GM12878 (cell line): ENCODE data around the gene ZNF837. TPM values are rescaled to one million over a fixed set of nuclear protein-coding genes. Genes with fewer than 3 reads are reported as not detected.
A peak's percentile ranks its signal among the peaks of the same experiment; 100 is the strongest.

Experiments used
- ATAC-seq: fragments of 200-7000 bp; cut with Tn5 transposase; 3 replicates; pipeline ENCODE4 v1.9.1; 2020; ENCODE audit warnings: mild to moderate bottlenecking, moderate library complexity
- BruUV-seq: library from RNA; stranded (reverse); fragments of 400-500 nt; replicated peaks from 2 replicates; lab custom pipeline; 2021; lab: Mats Ljungman, UMichigan
- CTCF ChIA-PET: fragments of 300-600 bp; sonication (Branson Sonifier 250); formaldehyde crosslinking; extraction: SDS; loops from one replicate; lab custom pipeline; 2021; ENCODE audit warnings: inconsistent platforms; lab: Yijun Ruan, JAX
- POLR2A ChIA-PET: fragments of 350-600 bp; formaldehyde crosslinking; extraction: SDS; loops from one replicate; lab custom pipeline; 2021; ENCODE audit warnings: inconsistent platforms; lab: Charles Lee
- RAD21 ChIA-PET: fragments of 300-600 bp; sonication (Branson Sonifier 250); formaldehyde crosslinking; loops from one replicate; lab custom pipeline; 2023; ENCODE audit warnings: antibody characterized with exemption; ENCODE audit not compliant: unreplicated experiment; lab: Charles Lee
- SMC1A ChIA-PET: fragments of 300-600 bp; sonication (Branson Sonifier 250); formaldehyde crosslinking; loops from one replicate; lab custom pipeline; 2023; ENCODE audit not compliant: unreplicated experiment, uncharacterized antibody; lab: Charles Lee
- DNase-seq: peaks from one replicate; pipeline ENCODE4 v3.0.0-alpha.2; 2011; ENCODE audit warnings: low read depth, low spot score
- FAIRE-seq: peaks from 3 replicates; lab custom pipeline; 2011; peaks lifted over from hg19 to GRCh38; lab: Jason Lieb, UNC
- H2AFZ ChIP-seq: 2 replicates; pipeline ENCODE4 v1.6.0; 2011; ENCODE audit warnings: low read depth, low read length, control low read depth; ENCODE audit not compliant: control insufficient read depth
- H3K27ac ChIP-seq: 2 replicates; pipeline ENCODE4 v1.5.1; 2011; ENCODE audit warnings: control low read depth; ENCODE audit not compliant: control insufficient read depth, insufficient read depth
- H3K27me3 ChIP-seq, 2 experiments: replicated peaks in 1 of 2; 2 replicates each; pipeline versions ENCODE4 v1.6.0 to v1.6.1; 2011; ENCODE audit warnings: low read length in 1 of 2; ENCODE audit not compliant: control insufficient read depth in 2 of 2, insufficient read depth in 2 of 2
- H3K36me3 ChIP-seq, 2 experiments: 2 replicates each; pipeline ENCODE4 v1.5.1; 2011; ENCODE audit warnings: low read length in 1 of 2; ENCODE audit not compliant: control insufficient read depth in 2 of 2, insufficient read depth in 2 of 2
- H3K4me1 ChIP-seq: 2 replicates; pipeline ENCODE4 v1.6.1; 2011; ENCODE audit warnings: mild to moderate bottlenecking, low read length, moderate library complexity, mixed read lengths; ENCODE audit not compliant: control insufficient read depth, insufficient read depth
- H3K4me2 ChIP-seq: 2 replicates; pipeline ENCODE4 v1.6.0; 2011; ENCODE audit warnings: control low read depth; ENCODE audit not compliant: control insufficient read depth, insufficient read depth
- H3K4me3 ChIP-seq: fragments of 200-600 bp; sonication (generic); 2 replicates; pipeline ENCODE4 v1.5.1; 2016
- H3K79me2 ChIP-seq: 2 replicates; pipeline ENCODE4 v1.6.0; 2011; ENCODE audit warnings: low read length; ENCODE audit not compliant: control insufficient read depth, insufficient read depth
- H3K9ac ChIP-seq: 2 replicates; pipeline ENCODE4 v1.8.0; 2011; ENCODE audit warnings: low read length, control low read depth, mixed read lengths; ENCODE audit not compliant: control insufficient read depth, insufficient read depth
- H3K9me3 ChIP-seq: replicated peaks from 3 replicates; pipeline ENCODE4 v1.5.1; 2011; ENCODE audit warnings: mild to moderate bottlenecking, low read length; ENCODE audit not compliant: control insufficient read depth, insufficient read depth
- H4K20me1 ChIP-seq: 2 replicates; pipeline ENCODE4 v1.6.0; 2011; ENCODE audit not compliant: control insufficient read depth, insufficient read depth
- ATF7 ChIP-seq: fragments of 450-650 bp; IDR thresholded peaks from 2 replicates; pipeline ENCODE4 v1.6.1; 2016; ENCODE audit warnings: low read depth, mild to moderate bottlenecking
- CBFB ChIP-seq: IDR thresholded peaks from 2 replicates; pipeline ENCODE4 v1.6.1; 2016; ENCODE audit warnings: antibody characterized with exemption, low read depth
- FOS ChIP-seq: IDR thresholded peaks from 3 replicates; pipeline ENCODE4 v1.6.1; 2011; ENCODE audit warnings: borderline replicate concordance; ENCODE audit not compliant: insufficient read length; ENCODE audit errors: extremely low read depth
- MXI1 ChIP-seq: fragments of 150-350 bp; IDR thresholded peaks from 2 replicates; pipeline ENCODE4 v1.6.1; 2011; ENCODE audit warnings: low read depth, mild to moderate bottlenecking, inconsistent platforms, low read length, improper control_type of control experiment
- NRF1 ChIP-seq: conservative IDR thresholded peaks from 2 replicates; pipeline ENCODE4 v1.6.1; 2011; ENCODE audit warnings: mild to moderate bottlenecking, low read depth, low read length, improper control_type of control experiment
- POLR2A ChIP-seq: IDR thresholded peaks from 2 replicates; pipeline ENCODE4 v1.6.1; 2011; ENCODE audit warnings: low read depth, mild to moderate bottlenecking, low read length
- POLR2AphosphoS5 ChIP-seq: IDR thresholded peaks from 2 replicates; pipeline ENCODE4 v1.6.1; 2011; ENCODE audit warnings: mild to moderate bottlenecking, low read length, inconsistent platforms
- SMAD1 ChIP-seq: fragments of 450-650 bp; IDR thresholded peaks from 2 replicates; pipeline ENCODE4 v1.6.1; 2018; ENCODE audit warnings: mild to moderate bottlenecking, low read depth; ENCODE audit not compliant: partially characterized antibody
- SMAD5 ChIP-seq: IDR thresholded peaks from 2 replicates; pipeline ENCODE4 v1.6.1; 2016; ENCODE audit warnings: antibody characterized with exemption, low read depth
- TCF12 ChIP-seq: IDR thresholded peaks from 2 replicates; pipeline ENCODE4 v1.6.1; 2011; ENCODE audit warnings: low read depth, mild to moderate bottlenecking, low read length
- ZNF24 ChIP-seq: fragments of 450-650 bp; IDR thresholded peaks from 2 replicates; pipeline ENCODE4 v1.6.1; 2017; ENCODE audit warnings: antibody characterized with exemption, mild to moderate bottlenecking
- WGBS: methylation state at CpG from one replicate; pipeline ENCODE4 v1.1.6; 2016; ENCODE audit warnings: low lambda C conversion rate; ENCODE audit not compliant: insufficient replicate concordance, insufficient coverage; ENCODE audit errors: missing lambda C conversion rate; 5-methylcytosine and 5-hydroxymethylcytosine counted together
- in situ Hi-C: fragments of 300-500 bp; cut with MboI; formaldehyde crosslinking; loops from 9 replicates; pipeline ENCODE4 v1.14.3; 2018; ENCODE audit warnings: mixed read lengths
- intact Hi-C: fragments of 100-400 bp; cut with micrococcal nuclease; formaldehyde crosslinking; loops from one replicate; pipeline ENCODE4 v1.14.2; 2022; ENCODE audit not compliant: unreplicated experiment
- polyA plus RNA-seq, 11 experiments: library from polyadenylated mRNA; depleted of rRNA in 4 of 11; unstranded in 6 of 11; stranded (reverse) in 5 of 11; fragments of >200 nt; fragmentation: Nextera tagmentation in 4 of 11; fragmentation: Illumina TruSeq in 1 of 11; extraction: Ambion mirVana in 4 of 11; extraction: Trizol in 1 of 11; gene quantifications; 1 replicate in 1 of 11; 2 replicates in 10 of 11; pipeline versions ENCODE4 v1.2.1 to v1.2.3, GENCODE V29; 2011 to 2016; ENCODE audit warnings: inconsistent platforms in 2 of 11, missing spikeins in 2 of 11, low read depth in 1 of 11
- total RNA-seq, 4 experiments: library from RNA; depleted of rRNA in 3 of 4; stranded (reverse); fragments of >200 nt in 3 of 4; fragmentation: Illumina TruSeq in 1 of 4; extraction: Trizol in 1 of 4; gene quantifications; 2 replicates each; pipeline versions ENCODE4 v1.2.1 to v1.2.3, GENCODE V29; 2013 to 2021
- TF ChIP-seq, protein P1 (sequence below): fragments of 450-650 bp; IDR thresholded peaks from 2 replicates; pipeline ENCODE4 v1.6.1; 2016; ENCODE audit warnings: mild to moderate bottlenecking, moderate library complexity, borderline replicate concordance
- TF ChIP-seq, protein P2 (sequence below): fragments of 450-650 bp; IDR thresholded peaks from 2 replicates; pipeline ENCODE4 v1.6.1; 2018; ENCODE audit warnings: borderline replicate concordance, mild to moderate bottlenecking; ENCODE audit not compliant: partially characterized antibody
- TF ChIP-seq, protein P3 (sequence below): IDR thresholded peaks from 2 replicates; pipeline ENCODE4 v1.6.1; 2011; ENCODE audit warnings: mild to moderate bottlenecking, low read depth, low read length, moderate library complexity; ENCODE audit not compliant: insufficient replicate concordance

The ZNF837 gene
- total and polyA plus RNA-seq, 10 of the 15 experiments (the other 5 are each of a cell fraction or from before 2014, with no cell fraction given), result 0.07 to 2.9 (median 2.0) TPM; not detected in 2

DNA sequence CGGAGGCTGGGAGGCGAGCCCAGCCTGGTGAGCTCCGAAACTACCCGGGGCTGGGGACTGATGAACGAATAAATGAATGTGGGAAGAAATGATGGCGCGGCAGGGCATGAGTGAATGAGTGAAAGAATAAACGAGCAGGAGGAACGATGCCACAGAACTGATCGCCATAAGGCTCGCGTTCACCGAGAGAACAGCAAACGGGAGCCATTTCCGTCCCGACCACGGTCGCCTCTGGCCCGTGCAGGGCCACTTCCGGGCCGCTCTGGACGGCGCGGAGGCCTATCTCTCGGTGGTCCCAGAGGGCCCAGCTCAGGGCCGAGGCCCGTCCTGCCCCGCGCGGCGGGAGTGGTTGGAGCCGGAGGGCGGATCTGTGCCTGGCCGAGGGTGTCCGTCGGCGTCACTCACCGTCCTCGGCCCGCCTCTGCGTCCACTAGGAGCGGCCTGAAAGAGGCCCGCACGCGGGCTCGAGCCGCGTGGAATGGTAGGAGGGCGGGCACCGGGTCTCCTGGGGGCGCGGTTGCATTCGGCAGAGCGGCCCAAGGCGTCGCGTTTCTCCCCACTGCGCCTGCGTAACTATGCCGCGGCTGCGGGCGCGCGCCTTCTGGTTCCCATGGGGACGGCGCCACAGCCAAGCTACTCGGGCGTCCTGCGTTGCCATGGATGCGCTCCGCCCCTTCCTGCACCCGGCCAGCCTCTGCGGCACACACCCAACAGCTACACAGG is 18.4 kb downstream of the ZNF837 start, which contains the start of gene ZNF497:
Gene ZNF497, minus strand, starts transcription at position 480 of the 723 bp plus-strand sequence. CDS start 5,116 bp downstream, outside the sequence.
- in situ Hi-C loops, result no loop called here
- SMC1A ChIA-PET, result interaction anchor here (0.5 to 2.6 kb wide), 12 partner anchors 11 to 790 kb away, joined by 3 to 17 read pairs (median 4); partner anchors contain the start of genes CHMP2A, ZNF544, ZNF837 and ZSCAN22
- RAD21 ChIA-PET, result interaction anchor here (0.5 to 2.3 kb wide), 17 partner anchors 14 to 157 kb away, joined by 3 to 18 read pairs (median 4); partner anchors contain the start of genes ZBTB45, ZNF324B, ZNF544 and ZNF584
- H3K9me3 ChIP-seq, result no peaks in the 10 kb centered on the region
- intact Hi-C loops, result loop anchor here (1.0 to 2.0 kb wide), 2 partner anchors 18 to 35 kb away; partner anchors contain the start of gene ZNF837
- H3K79me2 ChIP-seq, result no peaks in the 10 kb centered on the region
- no peaks in the 10 kb centered on the region for H3K36me3 ChIP-seq
- H2AFZ ChIP-seq, result peak within 1 kb of the TSS; percentile 97
- no peaks in the 10 kb centered on the region for H4K20me1 ChIP-seq
- under 1% methylated on average over 71 of the region's 74 CpGs for WGBS
- TSS peak; percentile 88 for BruUV-seq
- peak within 1 kb of the TSS; percentile 89 for H3K9ac ChIP-seq
- ATAC-seq (peak; percentile 95), DNase-seq (peak; percentile 86), FAIRE-seq (peak; percentile 97)
- peaks cover 14% of the 10 kb centered on the region for H3K4me1 ChIP-seq
- CTCF ChIA-PET, result interaction anchor here (1.0 to 2.2 kb wide), 6 partner anchors 14 to 179 kb away, joined by 4 to 13 read pairs (median 6); partner anchors contain the start of genes ZBTB45, ZNF274 and ZNF837
- H3K4me3 ChIP-seq, result peak within 1 kb of the TSS; percentile 79
- POLR2A ChIA-PET, result interaction anchor here (0.5 to 3.2 kb wide), 14 partner anchors 11 to 199 kb away, joined by 3 to 37 read pairs (median 5); partner anchors contain the start of genes TRIM28, ZNF446, ZNF837 and ZSCAN22
- H3K27ac ChIP-seq, result peak within 1 kb of the TSS; percentile 86
- H3K4me2 ChIP-seq, result peak within 1 kb of the TSS; percentile 85
- no peaks in the 10 kb centered on the region for H3K27me3 ChIP-seq
- no peak for TF ChIP-seq FOS
- peak; percentile 78 for TF ChIP-seq POLR2A
- TF ChIP-seq, protein P1, sequence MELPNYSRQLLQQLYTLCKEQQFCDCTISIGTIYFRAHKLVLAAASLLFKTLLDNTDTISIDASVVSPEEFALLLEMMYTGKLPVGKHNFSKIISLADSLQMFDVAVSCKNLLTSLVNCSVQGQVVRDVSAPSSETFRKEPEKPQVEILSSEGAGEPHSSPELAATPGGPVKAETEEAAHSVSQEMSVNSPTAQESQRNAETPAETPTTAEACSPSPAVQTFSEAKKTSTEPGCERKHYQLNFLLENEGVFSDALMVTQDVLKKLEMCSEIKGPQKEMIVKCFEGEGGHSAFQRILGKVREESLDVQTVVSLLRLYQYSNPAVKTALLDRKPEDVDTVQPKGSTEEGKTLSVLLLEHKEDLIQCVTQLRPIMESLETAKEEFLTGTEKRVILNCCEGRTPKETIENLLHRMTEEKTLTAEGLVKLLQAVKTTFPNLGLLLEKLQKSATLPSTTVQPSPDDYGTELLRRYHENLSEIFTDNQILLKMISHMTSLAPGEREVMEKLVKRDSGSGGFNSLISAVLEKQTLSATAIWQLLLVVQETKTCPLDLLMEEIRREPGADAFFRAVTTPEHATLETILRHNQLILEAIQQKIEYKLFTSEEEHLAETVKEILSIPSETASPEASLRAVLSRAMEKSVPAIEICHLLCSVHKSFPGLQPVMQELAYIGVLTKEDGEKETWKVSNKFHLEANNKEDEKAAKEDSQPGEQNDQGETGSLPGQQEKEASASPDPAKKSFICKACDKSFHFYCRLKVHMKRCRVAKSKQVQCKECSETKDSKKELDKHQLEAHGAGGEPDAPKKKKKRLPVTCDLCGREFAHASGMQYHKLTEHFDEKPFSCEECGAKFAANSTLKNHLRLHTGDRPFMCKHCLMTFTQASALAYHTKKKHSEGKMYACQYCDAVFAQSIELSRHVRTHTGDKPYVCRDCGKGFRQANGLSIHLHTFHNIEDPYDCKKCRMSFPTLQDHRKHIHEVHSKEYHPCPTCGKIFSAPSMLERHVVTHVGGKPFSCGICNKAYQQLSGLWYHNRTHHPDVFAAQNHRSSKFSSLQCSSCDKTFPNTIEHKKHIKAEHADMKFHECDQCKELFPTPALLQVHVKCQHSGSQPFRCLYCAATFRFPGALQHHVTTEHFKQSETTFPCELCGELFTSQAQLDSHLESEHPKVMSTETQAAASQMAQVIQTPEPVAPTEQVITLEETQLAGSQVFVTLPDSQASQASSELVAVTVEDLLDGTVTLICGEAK, result peak; percentile 94
- TF ChIP-seq MXI1, result peak; percentile 99
- TF ChIP-seq NRF1, result peak; percentile 79
- TF ChIP-seq, protein P2, sequence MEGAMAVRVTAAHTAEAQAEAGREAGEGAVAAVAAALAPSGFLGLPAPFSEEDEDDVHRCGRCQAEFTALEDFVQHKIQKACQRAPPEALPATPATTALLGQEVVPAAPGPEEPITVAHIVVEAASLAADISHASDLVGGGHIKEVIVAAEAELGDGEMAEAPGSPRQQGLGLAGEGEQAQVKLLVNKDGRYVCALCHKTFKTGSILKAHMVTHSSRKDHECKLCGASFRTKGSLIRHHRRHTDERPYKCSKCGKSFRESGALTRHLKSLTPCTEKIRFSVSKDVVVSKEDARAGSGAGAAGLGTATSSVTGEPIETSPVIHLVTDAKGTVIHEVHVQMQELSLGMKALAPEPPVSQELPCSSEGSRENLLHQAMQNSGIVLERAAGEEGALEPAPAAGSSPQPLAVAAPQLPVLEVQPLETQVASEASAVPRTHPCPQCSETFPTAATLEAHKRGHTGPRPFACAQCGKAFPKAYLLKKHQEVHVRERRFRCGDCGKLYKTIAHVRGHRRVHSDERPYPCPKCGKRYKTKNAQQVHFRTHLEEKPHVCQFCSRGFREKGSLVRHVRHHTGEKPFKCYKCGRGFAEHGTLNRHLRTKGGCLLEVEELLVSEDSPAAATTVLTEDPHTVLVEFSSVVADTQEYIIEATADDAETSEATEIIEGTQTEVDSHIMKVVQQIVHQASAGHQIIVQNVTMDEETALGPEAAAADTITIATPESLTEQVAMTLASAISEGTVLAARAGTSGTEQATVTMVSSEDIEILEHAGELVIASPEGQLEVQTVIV, result peak; percentile 11
- peak; percentile 81 for TF ChIP-seq SMAD5
- TF ChIP-seq POLR2AphosphoS5, result peak; percentile 82
- peak; percentile 59 for TF ChIP-seq SMAD1
- TF ChIP-seq TCF12, result peak; percentile 9
- TF ChIP-seq ATF7, result 0 out of 2 replicates have a peak, but pooled peaks have one; percentile 21
- TF ChIP-seq, protein P3, sequence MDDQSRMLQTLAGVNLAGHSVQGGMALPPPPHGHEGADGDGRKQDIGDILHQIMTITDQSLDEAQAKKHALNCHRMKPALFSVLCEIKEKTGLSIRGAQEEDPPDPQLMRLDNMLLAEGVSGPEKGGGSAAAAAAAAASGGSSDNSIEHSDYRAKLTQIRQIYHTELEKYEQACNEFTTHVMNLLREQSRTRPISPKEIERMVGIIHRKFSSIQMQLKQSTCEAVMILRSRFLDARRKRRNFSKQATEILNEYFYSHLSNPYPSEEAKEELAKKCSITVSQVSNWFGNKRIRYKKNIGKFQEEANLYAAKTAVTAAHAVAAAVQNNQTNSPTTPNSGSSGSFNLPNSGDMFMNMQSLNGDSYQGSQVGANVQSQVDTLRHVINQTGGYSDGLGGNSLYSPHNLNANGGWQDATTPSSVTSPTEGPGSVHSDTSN, result peak; percentile 25
- TF ChIP-seq CBFB, result 0 out of 2 replicates have a peak, but pooled peaks have one; percentile 45
- TF ChIP-seq ZNF24, result peak; percentile 91
